GM12878 (cell line): ENCODE measurements around the gene SLCO2B1. TPM values are rescaled to one million over a fixed set of nuclear protein-coding genes. Genes with fewer than 3 reads are reported as not detected.

Source experiments
- ATAC-seq: fragments of 200-7000 bp; cut with Tn5 transposase; 3 replicates; pipeline ENCODE4 v1.9.1; 2020; ENCODE audit warnings: mild to moderate bottlenecking, moderate library complexity
- BruUV-seq: library from RNA; stranded (reverse); fragments of 400-500 nt; replicated peaks from 2 replicates; lab custom pipeline; 2021; lab: Mats Ljungman, UMichigan
- CTCF ChIA-PET: fragments of 300-600 bp; sonication (Branson Sonifier 250); formaldehyde crosslinking; extraction: SDS; loops from one replicate; lab custom pipeline; 2021; ENCODE audit warnings: inconsistent platforms; lab: Yijun Ruan, JAX
- POLR2A ChIA-PET: fragments of 350-600 bp; formaldehyde crosslinking; extraction: SDS; loops from one replicate; lab custom pipeline; 2021; ENCODE audit warnings: inconsistent platforms; lab: Charles Lee
- RAD21 ChIA-PET: fragments of 300-600 bp; sonication (Branson Sonifier 250); formaldehyde crosslinking; loops from one replicate; lab custom pipeline; 2023; ENCODE audit warnings: antibody characterized with exemption; ENCODE audit not compliant: unreplicated experiment; lab: Charles Lee
- SMC1A ChIA-PET: fragments of 300-600 bp; sonication (Branson Sonifier 250); formaldehyde crosslinking; loops from one replicate; lab custom pipeline; 2023; ENCODE audit not compliant: unreplicated experiment, uncharacterized antibody; lab: Charles Lee
- DNase-seq: peaks from one replicate; pipeline ENCODE4 v3.0.0-alpha.2; 2011; ENCODE audit warnings: low read depth, low spot score
- FAIRE-seq: peaks from 3 replicates; lab custom pipeline; 2011; peaks lifted over from hg19 to GRCh38; lab: Jason Lieb, UNC
- H2AFZ ChIP-seq: 2 replicates; pipeline ENCODE4 v1.6.0; 2011; ENCODE audit warnings: low read depth, low read length, control low read depth; ENCODE audit not compliant: control insufficient read depth
- H3K27ac ChIP-seq: 2 replicates; pipeline ENCODE4 v1.5.1; 2011; ENCODE audit warnings: control low read depth; ENCODE audit not compliant: control insufficient read depth, insufficient read depth
- H3K27me3 ChIP-seq, 2 experiments: replicated peaks in 1 of 2; 2 replicates each; pipeline versions ENCODE4 v1.6.0 to v1.6.1; 2011; ENCODE audit warnings: low read length in 1 of 2; ENCODE audit not compliant: control insufficient read depth in 2 of 2, insufficient read depth in 2 of 2
- H3K36me3 ChIP-seq, 2 experiments: 2 replicates each; pipeline ENCODE4 v1.5.1; 2011; ENCODE audit warnings: low read length in 1 of 2; ENCODE audit not compliant: control insufficient read depth in 2 of 2, insufficient read depth in 2 of 2
- H3K4me1 ChIP-seq: 2 replicates; pipeline ENCODE4 v1.6.1; 2011; ENCODE audit warnings: mild to moderate bottlenecking, low read length, moderate library complexity, mixed read lengths; ENCODE audit not compliant: control insufficient read depth, insufficient read depth
- H3K4me2 ChIP-seq: 2 replicates; pipeline ENCODE4 v1.6.0; 2011; ENCODE audit warnings: control low read depth; ENCODE audit not compliant: control insufficient read depth, insufficient read depth
- H3K4me3 ChIP-seq: fragments of 200-600 bp; sonication (generic); 2 replicates; pipeline ENCODE4 v1.5.1; 2016
- H3K79me2 ChIP-seq: 2 replicates; pipeline ENCODE4 v1.6.0; 2011; ENCODE audit warnings: low read length; ENCODE audit not compliant: control insufficient read depth, insufficient read depth
- H3K9ac ChIP-seq: 2 replicates; pipeline ENCODE4 v1.8.0; 2011; ENCODE audit warnings: low read length, control low read depth, mixed read lengths; ENCODE audit not compliant: control insufficient read depth, insufficient read depth
- H3K9me3 ChIP-seq: replicated peaks from 3 replicates; pipeline ENCODE4 v1.5.1; 2011; ENCODE audit warnings: mild to moderate bottlenecking, low read length; ENCODE audit not compliant: control insufficient read depth, insufficient read depth
- H4K20me1 ChIP-seq: 2 replicates; pipeline ENCODE4 v1.6.0; 2011; ENCODE audit not compliant: control insufficient read depth, insufficient read depth
- ATF7 ChIP-seq: fragments of 450-650 bp; IDR thresholded peaks from 2 replicates; pipeline ENCODE4 v1.6.1; 2016; ENCODE audit warnings: low read depth, mild to moderate bottlenecking
- CREM ChIP-seq: IDR thresholded peaks from 2 replicates; pipeline ENCODE4 v1.6.1; 2014; ENCODE audit warnings: antibody characterized with exemption, low read depth
- EED ChIP-seq: sonication (generic); IDR thresholded peaks from 2 replicates; pipeline ENCODE4 v1.6.1; 2016; ENCODE audit warnings: antibody characterized with exemption, low read depth
- IKZF1 ChIP-seq: fragments of 450-650 bp; conservative IDR thresholded peaks from 2 replicates; pipeline ENCODE4 v1.6.1; 2017; ENCODE audit warnings: antibody characterized with exemption, mild to moderate bottlenecking
- NFXL1 ChIP-seq: fragments of 450-650 bp; IDR thresholded peaks from 2 replicates; pipeline ENCODE4 v1.6.1; 2017; ENCODE audit warnings: antibody characterized with exemption, mild to moderate bottlenecking, borderline replicate concordance
- NFYB ChIP-seq: IDR thresholded peaks from 2 replicates; pipeline ENCODE4 v1.6.1; 2011; ENCODE audit warnings: low read depth, mild to moderate bottlenecking, low read length, improper control_type of control experiment, moderate library complexity; ENCODE audit not compliant: insufficient read depth
- TCF3 ChIP-seq: IDR thresholded peaks from 2 replicates; pipeline ENCODE4 v1.6.1; 2012; ENCODE audit warnings: low read depth, mild to moderate bottlenecking, low read length, borderline replicate concordance; ENCODE audit not compliant: insufficient read depth
- YY1 ChIP-seq: IDR thresholded peaks from 2 replicates; pipeline ENCODE4 v1.6.1; 2011; ENCODE audit warnings: low read depth, mild to moderate bottlenecking, low read length
- ZBED1 ChIP-seq: IDR thresholded peaks from 2 replicates; pipeline ENCODE4 v1.6.1; 2016; ENCODE audit warnings: borderline replicate concordance
- ZNF207 ChIP-seq: fragments of 450-650 bp; IDR thresholded peaks from 2 replicates; pipeline ENCODE4 v1.6.1; 2014; ENCODE audit warnings: antibody characterized with exemption, mild to moderate bottlenecking, borderline replicate concordance
- ZNF274 ChIP-seq: IDR thresholded peaks from one replicate; pipeline ENCODE4 v1.8.0; 2011; ENCODE audit not compliant: insufficient read length, insufficient read depth
- WGBS: methylation state at CpG from one replicate; pipeline ENCODE4 v1.1.6; 2016; ENCODE audit warnings: low lambda C conversion rate; ENCODE audit not compliant: insufficient replicate concordance, insufficient coverage; ENCODE audit errors: missing lambda C conversion rate; 5-methylcytosine and 5-hydroxymethylcytosine counted together
- in situ Hi-C: fragments of 300-500 bp; cut with MboI; formaldehyde crosslinking; loops from 9 replicates; pipeline ENCODE4 v1.14.3; 2018; ENCODE audit warnings: mixed read lengths
- intact Hi-C: fragments of 100-400 bp; cut with micrococcal nuclease; formaldehyde crosslinking; loops from one replicate; pipeline ENCODE4 v1.14.2; 2022; ENCODE audit not compliant: unreplicated experiment
- polyA plus RNA-seq, 11 experiments: library from polyadenylated mRNA; depleted of rRNA in 4 of 11; unstranded in 6 of 11; stranded (reverse) in 5 of 11; fragments of >200 nt; fragmentation: Nextera tagmentation in 4 of 11; fragmentation: Illumina TruSeq in 1 of 11; extraction: Ambion mirVana in 4 of 11; extraction: Trizol in 1 of 11; gene quantifications; 1 replicate in 1 of 11; 2 replicates in 10 of 11; pipeline versions ENCODE4 v1.2.1 to v1.2.3, GENCODE V29; 2011 to 2016; ENCODE audit warnings: inconsistent platforms in 2 of 11, missing spikeins in 2 of 11, low read depth in 1 of 11
- total RNA-seq, 4 experiments: library from RNA; depleted of rRNA in 3 of 4; stranded (reverse); fragments of >200 nt in 3 of 4; fragmentation: Illumina TruSeq in 1 of 4; extraction: Trizol in 1 of 4; gene quantifications; 2 replicates each; pipeline versions ENCODE4 v1.2.1 to v1.2.3, GENCODE V29; 2013 to 2021
- TF ChIP-seq, protein P1 (sequence below): fragments of 450-650 bp; formaldehyde crosslinking; IDR thresholded peaks from 2 replicates; pipeline ENCODE4 v1.4.0; 2020; ENCODE audit warnings: mild to moderate bottlenecking, moderate library complexity
- TF ChIP-seq, protein P2 (sequence below): IDR thresholded peaks from 2 replicates; pipeline ENCODE4 v1.6.1; 2011; ENCODE audit warnings: mild to moderate bottlenecking, low read depth, low read length, moderate library complexity; ENCODE audit not compliant: insufficient replicate concordance

Gene SLCO2B1
- total and polyA plus RNA-seq, 10 of the 15 experiments (the other 5 are each of a cell fraction or from before 2014, with no cell fraction given) = 0.05 to 3.5 (median 0.93) TPM; not detected in 2

DNA sequence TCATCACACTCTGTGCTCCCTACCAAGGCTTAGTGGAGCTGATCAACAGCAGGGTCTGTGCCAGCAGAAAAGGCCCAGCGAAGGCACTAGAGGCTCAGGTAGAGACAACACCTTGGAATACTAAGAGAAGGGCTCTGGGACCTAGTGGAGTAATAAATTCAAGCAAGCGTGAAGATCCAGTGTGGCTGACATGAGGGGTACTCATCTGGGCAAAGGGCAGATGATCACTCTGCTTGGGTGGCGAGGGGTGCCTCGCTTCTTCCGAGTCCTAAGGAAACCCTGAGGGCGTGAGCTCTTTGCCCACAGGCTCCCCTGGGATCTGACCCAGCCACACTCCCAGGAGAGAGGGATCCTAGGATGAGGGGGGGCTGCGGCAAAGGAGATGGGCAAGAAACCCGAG, 86.1 kb downstream of the SLCO2B1 start:
- WGBS = 22% methylated on average over 8 of the region's 8 CpGs
- Histone ChIP-seq H3K79me2 (no peaks in the 10 kb centered on the region), H3K27me3 (peaks cover 5 to 12% of the 10 kb centered on the region in 2 experiments), H3K9me3 (no peaks in the 10 kb centered on the region), H3K4me2 (no peak overlapping the region), H3K27ac (no peak overlapping the region), H2AFZ (no peak overlapping the region), H3K4me1 (no peaks in the 10 kb centered on the region; the same call in 1 of the 2 replicates), H3K4me3 (no peak overlapping the region), H4K20me1 (no peaks in the 10 kb centered on the region; the same call in 1 of the 2 replicates), H3K36me3 (no peaks in the 10 kb centered on the region), H3K9ac (no peak overlapping the region)
- intact Hi-C loops (no loop called here), in situ Hi-C loops (no loop called here)
- POLR2A ChIA-PET = no interaction called here
- ATAC-seq = no peak
- no peak for TF ChIP-seq ZNF274
- TF ChIP-seq, protein P1, sequence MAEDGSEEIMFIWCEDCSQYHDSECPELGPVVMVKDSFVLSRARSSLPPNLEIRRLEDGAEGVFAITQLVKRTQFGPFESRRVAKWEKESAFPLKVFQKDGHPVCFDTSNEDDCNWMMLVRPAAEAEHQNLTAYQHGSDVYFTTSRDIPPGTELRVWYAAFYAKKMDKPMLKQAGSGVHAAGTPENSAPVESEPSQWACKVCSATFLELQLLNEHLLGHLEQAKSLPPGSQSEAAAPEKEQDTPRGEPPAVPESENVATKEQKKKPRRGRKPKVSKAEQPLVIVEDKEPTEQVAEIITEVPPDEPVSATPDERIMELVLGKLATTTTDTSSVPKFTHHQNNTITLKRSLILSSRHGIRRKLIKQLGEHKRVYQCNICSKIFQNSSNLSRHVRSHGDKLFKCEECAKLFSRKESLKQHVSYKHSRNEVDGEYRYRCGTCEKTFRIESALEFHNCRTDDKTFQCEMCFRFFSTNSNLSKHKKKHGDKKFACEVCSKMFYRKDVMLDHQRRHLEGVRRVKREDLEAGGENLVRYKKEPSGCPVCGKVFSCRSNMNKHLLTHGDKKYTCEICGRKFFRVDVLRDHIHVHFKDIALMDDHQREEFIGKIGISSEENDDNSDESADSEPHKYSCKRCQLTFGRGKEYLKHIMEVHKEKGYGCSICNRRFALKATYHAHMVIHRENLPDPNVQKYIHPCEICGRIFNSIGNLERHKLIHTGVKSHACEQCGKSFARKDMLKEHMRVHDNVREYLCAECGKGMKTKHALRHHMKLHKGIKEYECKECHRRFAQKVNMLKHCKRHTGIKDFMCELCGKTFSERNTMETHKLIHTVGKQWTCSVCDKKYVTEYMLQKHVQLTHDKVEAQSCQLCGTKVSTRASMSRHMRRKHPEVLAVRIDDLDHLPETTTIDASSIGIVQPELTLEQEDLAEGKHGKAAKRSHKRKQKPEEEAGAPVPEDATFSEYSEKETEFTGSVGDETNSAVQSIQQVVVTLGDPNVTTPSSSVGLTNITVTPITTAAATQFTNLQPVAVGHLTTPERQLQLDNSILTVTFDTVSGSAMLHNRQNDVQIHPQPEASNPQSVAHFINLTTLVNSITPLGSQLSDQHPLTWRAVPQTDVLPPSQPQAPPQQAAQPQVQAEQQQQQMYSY (CRISPR knock-in tag) = no peak
- TF ChIP-seq ATF7 = no peak
- TF ChIP-seq NFXL1 = no peak
- TF ChIP-seq ZBED1 = no peak
- TF ChIP-seq TCF3 = no peak
- no peak for TF ChIP-seq IKZF1
- no peak for TF ChIP-seq CREM
- TF ChIP-seq, protein P2, sequence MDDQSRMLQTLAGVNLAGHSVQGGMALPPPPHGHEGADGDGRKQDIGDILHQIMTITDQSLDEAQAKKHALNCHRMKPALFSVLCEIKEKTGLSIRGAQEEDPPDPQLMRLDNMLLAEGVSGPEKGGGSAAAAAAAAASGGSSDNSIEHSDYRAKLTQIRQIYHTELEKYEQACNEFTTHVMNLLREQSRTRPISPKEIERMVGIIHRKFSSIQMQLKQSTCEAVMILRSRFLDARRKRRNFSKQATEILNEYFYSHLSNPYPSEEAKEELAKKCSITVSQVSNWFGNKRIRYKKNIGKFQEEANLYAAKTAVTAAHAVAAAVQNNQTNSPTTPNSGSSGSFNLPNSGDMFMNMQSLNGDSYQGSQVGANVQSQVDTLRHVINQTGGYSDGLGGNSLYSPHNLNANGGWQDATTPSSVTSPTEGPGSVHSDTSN = no peak
- TF ChIP-seq NFYB = no peak
- TF ChIP-seq EED = no peak
- no peak for TF ChIP-seq YY1
- no peak for TF ChIP-seq ZNF207
- BruUV-seq = no TSS peak
- SMC1A ChIA-PET = interaction anchor here (1.1 kb wide), 1 partner anchor 84 kb away, joined by 4 read pairs; no protein-coding TSS in a partner anchor
- DNase-seq = no peak
- RAD21 ChIA-PET = no interaction called here
- CTCF ChIA-PET = interaction anchor here (0.7 to 2.2 kb wide), 2 partner anchors 12 to 92 kb away, joined by 3 to 13 read pairs; no protein-coding TSS in a partner anchor
- FAIRE-seq = no peak
